Erythroblast (primary cell): ENCODE results near the gene TMEM203.

Source experiments
- GATA1 ChIP-seq: IDR thresholded peaks from 2 replicates; pipeline ENCODE4 v1.6.1; 2011; ENCODE audit warnings: low read depth, mild to moderate bottlenecking, control low read depth, low read length, moderate library complexity
- POLR2A ChIP-seq: IDR thresholded peaks from 2 replicates; pipeline ENCODE4 v1.6.1; 2011; ENCODE audit warnings: mild to moderate bottlenecking, low read length

DNA sequence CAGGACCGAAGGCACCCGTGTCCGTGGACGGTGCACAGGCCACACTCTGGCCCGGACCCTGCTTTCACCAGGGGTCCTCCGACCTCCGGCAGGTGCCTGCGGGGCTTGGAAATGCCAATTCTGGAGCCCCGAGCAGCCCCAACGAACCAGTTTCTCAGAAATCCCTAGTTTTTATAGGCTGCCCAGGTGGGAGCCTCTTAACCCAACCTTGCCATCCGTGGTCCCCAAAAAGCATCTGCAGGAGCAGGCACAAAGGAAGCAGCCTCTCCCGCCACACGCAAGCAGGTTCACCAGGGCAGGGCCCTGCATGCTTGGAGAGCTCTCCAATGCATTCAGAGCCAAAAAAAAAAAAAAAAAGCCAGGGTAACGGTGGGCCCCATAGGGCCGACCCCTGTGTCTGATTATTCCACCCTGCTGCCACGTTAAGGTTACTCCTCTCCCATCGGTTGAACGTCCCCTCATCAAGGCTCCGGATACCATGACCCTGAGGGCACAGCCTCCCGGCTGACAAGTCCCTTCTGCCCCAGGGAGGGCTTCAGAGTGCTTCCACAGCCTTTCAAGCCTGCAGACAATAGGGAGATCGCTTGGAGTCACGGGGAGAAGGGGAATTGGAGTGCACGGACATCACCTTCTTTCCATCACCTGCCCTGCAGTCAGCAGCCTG lies 4.1 kb downstream of the TMEM203 start:
- TF ChIP-seq POLR2A: no peak
- TF ChIP-seq GATA1: no peak
